ENCODE data around the gene MDFIC2.

- TF ChIP-seq ZNF274 (IDR thresholded peaks at IDR 0.05; ENCODE audit: low read depth, low read length) (no peak), YY1 (IDR thresholded peaks at IDR 0.05; ENCODE audit: insufficient read depth, insufficient read length) (no peak), SUZ12 (IDR thresholded peaks at IDR 0.05; ENCODE audit: extremely low read depth, insufficient read depth, insufficient read length) (no peak)
Observed at GRCh38 chr3:70360979-70361760, 48.7 kb upstream of the MDFIC2 start.
